A673 (cell line): ENCODE measurements around the gene CXCL12.

Experiments
- CTCF ChIP-seq: fragments of 300-800, 200-600 bp; sonication (generic); conservative IDR thresholded peaks from 2 replicates; pipeline ENCODE4 v1.5.1; 2017; ENCODE audit warnings: low read depth, mild to moderate bottlenecking, antibody characterized with exemption, low read length, moderate library complexity, mixed read lengths
- EZH2 ChIP-seq: fragments of 200-600 bp; sonication (generic); IDR thresholded peaks from 2 replicates; pipeline ENCODE4 v1.6.1; 2017; ENCODE audit warnings: borderline replicate concordance, low read depth, mild to moderate bottlenecking, mixed read lengths, antibody characterized with exemption, low read length; ENCODE audit not compliant: poor library complexity, severe bottlenecking

DNA sequence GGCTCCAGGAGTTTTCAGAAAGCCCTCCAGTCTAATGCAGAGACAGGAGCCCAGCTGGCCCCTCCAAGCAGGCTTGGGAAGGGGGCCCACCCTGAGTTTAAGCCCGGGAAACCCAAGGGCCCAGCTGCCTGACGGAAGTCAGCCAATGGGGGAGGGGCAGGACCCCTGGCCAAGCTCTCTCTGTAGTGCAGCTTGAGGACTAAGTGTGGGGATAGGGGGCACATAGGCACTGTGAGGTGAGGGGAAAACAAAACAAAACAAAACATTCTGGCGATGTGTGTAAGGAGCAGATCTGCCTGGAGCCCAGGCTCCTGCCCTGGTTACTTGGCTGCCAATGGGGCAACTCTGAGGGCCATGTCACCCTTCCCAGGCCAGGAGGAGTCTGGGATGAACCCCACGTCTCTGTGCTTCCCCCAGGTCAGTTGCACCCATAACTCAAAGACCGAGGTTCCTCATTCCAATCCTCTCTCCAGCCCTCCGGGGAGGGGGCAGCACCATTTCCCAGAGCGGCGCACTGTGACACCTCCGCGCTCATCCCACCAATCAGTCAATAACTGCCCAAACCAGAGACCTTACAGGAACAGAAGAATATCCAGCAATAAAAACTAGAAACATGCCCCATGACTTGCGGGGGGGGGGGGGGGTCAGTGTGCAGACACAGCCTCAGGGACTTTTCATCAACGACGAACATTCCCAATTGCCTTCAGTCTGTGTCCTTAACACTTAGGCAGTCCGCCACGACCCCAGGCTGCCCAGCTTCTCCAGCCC, 1.7 kb downstream of the CXCL12 start:
- no peak for TF ChIP-seq CTCF
- TF ChIP-seq EZH2: no peak
